NCI-H82 treated with DMSO at 0.1 percent for 48 hours (cell line): ENCODE results near the gene FUBP1.
"Not testable (repeated sequence)": the region's sequence is repeated elsewhere in the genome, so short reads cannot be mapped to it uniquely, and the experiment has no call there.

ENCODE experiments used
- DNase-seq: peaks from one replicate; lab custom pipeline; 2025; ENCODE audit not compliant: unreplicated experiment; lab: John Stamatoyannopoulos, UW

FUBP1 gene, protein sequence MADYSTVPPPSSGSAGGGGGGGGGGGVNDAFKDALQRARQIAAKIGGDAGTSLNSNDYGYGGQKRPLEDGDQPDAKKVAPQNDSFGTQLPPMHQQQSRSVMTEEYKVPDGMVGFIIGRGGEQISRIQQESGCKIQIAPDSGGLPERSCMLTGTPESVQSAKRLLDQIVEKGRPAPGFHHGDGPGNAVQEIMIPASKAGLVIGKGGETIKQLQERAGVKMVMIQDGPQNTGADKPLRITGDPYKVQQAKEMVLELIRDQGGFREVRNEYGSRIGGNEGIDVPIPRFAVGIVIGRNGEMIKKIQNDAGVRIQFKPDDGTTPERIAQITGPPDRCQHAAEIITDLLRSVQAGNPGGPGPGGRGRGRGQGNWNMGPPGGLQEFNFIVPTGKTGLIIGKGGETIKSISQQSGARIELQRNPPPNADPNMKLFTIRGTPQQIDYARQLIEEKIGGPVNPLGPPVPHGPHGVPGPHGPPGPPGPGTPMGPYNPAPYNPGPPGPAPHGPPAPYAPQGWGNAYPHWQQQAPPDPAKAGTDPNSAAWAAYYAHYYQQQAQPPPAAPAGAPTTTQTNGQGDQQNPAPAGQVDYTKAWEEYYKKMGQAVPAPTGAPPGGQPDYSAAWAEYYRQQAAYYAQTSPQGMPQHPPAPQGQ

DNA sequence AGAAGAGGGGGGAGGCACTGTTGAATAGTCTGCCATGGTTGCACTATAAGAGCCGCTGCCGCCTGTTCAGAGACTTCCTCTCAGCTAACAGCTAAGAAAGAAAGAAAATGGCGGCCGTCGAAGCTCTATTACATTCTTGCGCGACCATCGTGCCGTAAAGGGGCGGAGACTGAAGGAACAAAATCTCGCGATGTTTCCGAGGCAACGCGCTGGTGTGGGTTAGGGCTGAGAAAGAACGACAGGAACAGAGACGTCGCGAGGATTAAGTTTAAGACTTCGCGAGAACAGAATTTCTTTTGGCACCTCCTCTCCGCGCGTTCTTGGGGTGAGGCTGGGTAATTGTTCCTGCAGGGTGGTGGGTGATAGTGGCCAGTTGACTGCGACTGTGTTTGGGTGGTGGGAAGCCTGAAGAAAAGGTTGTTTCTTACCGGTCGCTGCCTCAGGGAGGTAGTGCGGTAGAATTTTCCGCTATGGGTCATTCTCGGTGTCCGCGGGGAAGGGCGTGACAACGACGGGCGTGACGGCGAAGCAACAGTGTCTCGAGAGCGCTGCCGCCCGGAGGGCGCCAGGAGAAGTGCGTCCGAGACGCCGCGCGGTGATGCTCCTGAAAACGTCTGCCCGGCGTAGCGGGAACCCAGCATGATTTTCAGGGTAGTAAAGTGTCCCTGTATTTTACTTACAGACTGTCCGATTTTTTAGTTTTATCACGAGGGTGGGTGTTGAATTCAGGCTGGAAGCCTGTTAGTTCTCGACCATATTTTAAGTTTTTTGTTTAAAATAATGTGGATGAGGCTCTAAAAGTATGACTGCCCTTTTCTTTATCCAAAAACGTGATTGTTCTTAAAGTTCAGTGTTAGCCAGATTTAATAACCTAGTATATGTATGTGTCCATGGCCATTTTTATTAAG is at the start of gene FUBP1:
Gene FUBP1 (minus strand): TSS at position 104 of the 908 bp plus-strand sequence. CDS start 68 bp downstream, at position 36.
- DNase-seq = peak; percentile 100

DNA sequence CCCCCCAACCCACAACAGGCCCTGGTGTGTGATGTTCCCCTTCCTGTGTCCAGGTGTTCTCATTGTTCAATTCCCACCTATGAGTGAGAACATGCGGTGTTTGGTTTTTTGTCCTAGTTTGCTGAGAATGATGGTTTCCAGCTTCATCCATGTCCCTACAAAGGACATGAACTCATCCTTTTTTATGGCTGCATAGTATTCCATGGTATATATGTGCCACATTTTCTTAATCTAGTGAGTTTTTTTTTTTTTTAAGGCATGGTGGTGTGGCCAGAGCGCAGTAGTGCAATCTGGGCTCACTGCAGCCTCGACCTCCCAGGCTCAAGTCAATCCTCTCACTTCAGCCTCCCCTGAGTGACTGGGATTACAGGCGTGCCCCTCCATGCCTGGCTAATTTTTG is 42.3 kb upstream of the FUBP1 start:
- DNase-seq = not testable (repeated sequence)

DNA sequence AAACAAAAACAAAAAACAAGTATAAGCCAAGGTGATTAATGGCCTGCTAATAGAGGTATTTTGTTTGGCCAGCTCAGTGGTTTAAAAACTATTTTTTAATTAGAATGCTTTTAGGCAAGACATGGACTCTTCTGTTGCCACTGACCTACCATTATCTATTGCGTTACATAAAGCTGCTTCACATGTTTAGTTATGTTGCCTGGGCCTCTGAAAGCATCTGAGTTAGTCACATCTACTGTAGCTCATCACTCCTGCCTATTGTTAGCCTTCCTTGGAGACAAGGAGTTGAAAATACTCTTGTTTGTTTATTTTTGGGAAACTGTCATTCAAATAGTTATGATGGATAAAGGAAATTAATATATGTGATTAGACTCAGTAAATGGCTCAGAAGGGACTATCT is 40.2 kb upstream of the FUBP1 start:
- no peak for DNase-seq

- no peak for DNase-seq
Measured at GRCh38 chr1:78015148-78015547, 36.3 kb upstream of the FUBP1 start.

DNA sequence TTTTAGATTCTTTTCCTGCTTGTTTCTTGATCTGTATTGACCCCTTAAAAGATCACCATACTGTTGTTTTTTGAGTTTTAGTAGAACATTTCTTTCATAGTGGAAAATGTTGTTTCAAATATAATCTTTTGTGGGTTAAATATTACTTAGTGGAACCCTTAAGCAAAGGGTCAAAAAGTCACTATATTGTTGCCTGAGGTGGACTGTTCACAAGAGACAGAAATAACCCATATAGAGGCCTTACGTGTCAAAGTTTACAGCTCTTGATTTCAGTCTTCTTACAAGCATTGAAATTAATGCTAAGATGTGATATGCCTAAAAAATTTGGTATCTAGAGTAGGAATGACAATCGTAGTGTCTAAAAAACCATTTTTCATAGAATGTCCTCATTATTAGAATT is 32.2 kb upstream of the FUBP1 start:
- DNase-seq = no peak

- no peak for DNase-seq
Measured at GRCh38 chr1:78009836-78010235, 31.0 kb upstream of the FUBP1 start.

GRCh38 chr1:78009276-78009675 is 30.4 kb upstream of the FUBP1 start:
- no peak for DNase-seq

GRCh38 chr1:78007677-78008341 is 28.9 kb upstream of the FUBP1 start:
- DNase-seq = no peak

GRCh38 chr1:78006521-78006920 is 27.6 kb upstream of the FUBP1 start:
- DNase-seq = no peak

- no peak for DNase-seq
Measured at GRCh38 chr1:78005755-78006154, 26.9 kb upstream of the FUBP1 start.

GRCh38 chr1:78005448-78005722 is 26.5 kb upstream of the FUBP1 start:
- DNase-seq = no peak

DNA sequence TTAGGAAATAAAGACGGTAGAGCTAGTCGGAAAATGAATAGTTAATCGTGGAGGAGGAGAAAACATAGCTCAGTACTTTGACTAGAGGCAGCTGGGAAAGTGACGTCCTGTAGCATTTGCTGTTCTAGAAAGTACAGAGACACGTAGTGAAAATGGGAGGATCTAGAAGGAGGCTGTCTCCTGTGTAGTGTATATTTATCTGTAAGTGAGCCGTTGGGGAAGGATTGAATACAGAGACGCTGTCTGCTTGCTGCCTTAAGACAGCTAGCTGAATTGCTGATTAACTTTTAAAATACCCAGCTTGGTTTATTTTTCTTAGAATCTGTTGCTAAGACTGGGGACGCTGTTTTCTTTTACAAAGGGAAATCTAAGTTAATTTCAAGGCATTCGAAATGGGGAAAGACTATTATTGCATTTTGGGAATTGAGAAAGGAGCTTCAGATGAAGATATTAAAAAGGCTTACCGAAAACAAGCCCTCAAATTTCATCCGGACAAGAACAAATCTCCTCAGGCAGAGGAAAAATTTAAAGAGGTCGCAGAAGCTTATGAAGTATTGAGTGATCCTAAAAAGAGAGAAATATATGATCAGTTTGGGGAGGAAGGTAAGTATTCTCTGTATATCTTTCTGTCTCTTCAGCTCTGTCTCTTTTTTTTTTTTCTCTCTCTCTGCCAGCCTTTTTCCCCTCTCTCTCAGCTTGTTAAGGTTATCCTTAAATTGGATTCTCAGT is 26.0 kb upstream of the FUBP1 start, which contains the start of gene DNAJB4:
Gene DNAJB4 (plus strand): TSS at position 221 of the 729 bp plus-strand sequence. CDS start 172 bp downstream, at position 393.
- DNase-seq = peak; percentile 93

GRCh38 chr1:78003882-78004718 is 25.2 kb upstream of the FUBP1 start:
- DNase-seq = peak; percentile 65

- no peak for DNase-seq
Measured at GRCh38 chr1:78003070-78003746, 24.3 kb upstream of the FUBP1 start.

DNA sequence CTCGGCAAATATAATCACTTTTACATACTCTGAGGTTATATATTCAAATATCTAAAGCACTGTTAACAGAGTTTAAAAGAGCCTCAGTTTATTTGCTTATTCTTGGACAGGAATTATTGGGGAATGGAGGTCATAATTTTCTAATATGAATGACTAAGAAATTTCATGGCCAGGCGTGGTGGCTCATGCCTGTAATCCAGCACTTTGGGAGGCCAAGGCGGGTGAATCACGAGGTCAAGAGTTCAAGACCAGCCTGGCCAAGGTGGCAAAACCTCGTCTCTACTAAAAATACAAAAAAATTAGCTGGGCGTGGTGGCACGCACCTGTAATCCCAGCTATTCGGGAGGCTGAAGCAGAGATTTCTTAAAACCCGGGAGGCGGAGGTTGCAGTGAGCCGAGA is 21.7 kb upstream of the FUBP1 start:
- DNase-seq = not testable (repeated sequence)

DNA sequence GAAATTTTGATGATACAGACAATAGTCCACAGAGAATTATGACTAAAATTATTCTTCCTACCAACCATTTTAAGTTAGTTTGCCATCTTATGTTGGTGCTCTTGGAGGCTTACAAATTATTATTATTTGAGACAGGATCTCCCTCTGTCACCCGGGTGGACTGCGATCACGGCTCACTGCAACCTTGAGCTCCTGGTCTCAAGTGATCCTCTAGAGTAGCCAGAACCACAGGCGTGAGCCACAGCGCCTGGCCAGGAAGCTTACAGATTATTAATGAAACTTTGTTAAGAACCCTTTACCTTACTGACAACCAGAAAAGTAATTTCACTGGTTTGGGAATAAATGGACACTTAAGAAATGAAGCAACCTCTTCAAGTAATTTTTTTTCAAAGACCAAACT is 17.9 kb upstream of the FUBP1 start:
- DNase-seq = no peak

DNA sequence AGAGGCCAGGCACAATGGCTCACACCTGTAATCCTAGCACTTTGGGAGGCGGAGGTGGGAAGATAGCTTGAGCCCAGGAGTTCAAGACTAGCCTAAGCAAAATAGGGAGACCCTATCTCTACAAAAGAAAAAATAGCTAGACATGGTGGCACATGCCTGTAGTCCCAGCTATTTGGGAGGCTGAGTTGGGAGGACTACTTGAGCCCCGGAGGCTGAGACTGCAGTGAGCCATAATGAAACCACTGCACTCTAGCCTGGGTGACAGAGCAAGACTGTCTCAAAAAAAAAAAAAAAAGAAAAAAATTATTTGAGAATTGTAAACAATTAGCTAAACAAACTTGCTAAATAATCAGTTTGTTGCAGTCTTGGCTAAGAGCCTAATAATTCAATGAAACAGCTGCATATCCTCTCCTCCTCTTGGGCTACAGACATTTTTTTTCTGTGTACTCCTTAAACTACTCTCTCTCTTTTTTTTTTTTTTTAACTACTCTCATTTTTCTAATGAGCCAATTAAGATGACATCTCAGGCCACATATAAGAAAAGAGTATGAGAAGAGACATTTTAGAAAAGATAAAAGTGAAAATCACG is 15.3 kb upstream of the FUBP1 start:
- DNase-seq = no peak

DNA sequence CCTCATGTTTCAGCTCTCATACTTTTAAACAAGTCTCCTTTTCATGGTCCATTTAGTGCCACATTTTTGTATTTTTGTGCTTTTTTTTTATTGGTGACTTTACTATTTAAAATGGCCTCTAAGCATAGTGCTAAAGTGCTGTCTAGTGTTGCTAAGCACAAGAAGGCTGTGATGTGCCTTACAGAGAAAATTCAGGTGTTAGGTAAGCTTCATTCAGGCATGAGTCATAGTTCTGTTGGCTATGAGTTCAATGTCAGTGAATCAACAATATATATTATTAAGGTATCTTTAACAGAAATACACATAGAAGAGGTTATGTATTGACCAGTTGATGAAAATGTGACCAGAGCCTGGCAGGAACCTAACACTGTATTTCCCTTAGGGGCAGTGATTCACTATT is 12.8 kb upstream of the FUBP1 start:
- no peak for DNase-seq
